HepG2 (cell line): ENCODE results near the gene TDRD10. TPM values are rescaled to one million over a fixed set of nuclear protein-coding genes. Genes with fewer than 3 reads are reported as not detected.
A peak's percentile ranks its signal among the peaks of the same experiment; 100 is the strongest.

ENCODE experiments used
- JUNB ChIP-seq: sonication (generic); formaldehyde crosslinking; IDR thresholded peaks from 2 replicates; pipeline ENCODE4 v1.8.0; 2022; ENCODE audit warnings: missing genetic modification reagents, mild to moderate bottlenecking, borderline replicate concordance
- KDM4B ChIP-seq: sonication (generic); formaldehyde crosslinking; IDR thresholded peaks from 2 replicates; pipeline ENCODE4 v1.4.0; 2020; ENCODE audit warnings: missing genetic modification reagents
- KLF9 ChIP-seq: IDR thresholded peaks from 2 replicates; pipeline ENCODE4 v1.6.1; 2016; ENCODE audit warnings: low read depth
- NAIF1 ChIP-seq: sonication (generic); formaldehyde crosslinking; IDR thresholded peaks from 2 replicates; pipeline ENCODE4 v1.5.0; 2020; ENCODE audit warnings: mild to moderate bottlenecking, missing genetic modification reagents, borderline replicate concordance
- ONECUT2 ChIP-seq: sonication (generic); formaldehyde crosslinking; IDR thresholded peaks from 2 replicates; pipeline ENCODE4 v1.4.0; 2020; ENCODE audit warnings: missing genetic modification reagents
- RARA ChIP-seq: IDR thresholded peaks from 2 replicates; pipeline ENCODE4 v1.6.1; 2016; ENCODE audit warnings: missing genetic modification reagents, missing compliant biosample characterization
- TBX2 ChIP-seq: sonication (generic); formaldehyde crosslinking; IDR thresholded peaks from 2 replicates; pipeline ENCODE4 v1.5.0; 2020; ENCODE audit warnings: missing genetic modification reagents, mild to moderate bottlenecking, borderline replicate concordance
- TEAD3 ChIP-seq: optimal IDR thresholded peaks from 2 replicates; pipeline ENCODE3; 2016; ENCODE audit warnings: borderline replicate concordance
- WIZ ChIP-seq: sonication (generic); formaldehyde crosslinking; IDR thresholded peaks from 2 replicates; pipeline ENCODE4 v1.5.1; 2020; ENCODE audit warnings: mild to moderate bottlenecking, missing genetic modification reagents
- ZBTB42 ChIP-seq: sonication (generic); formaldehyde crosslinking; IDR thresholded peaks from 2 replicates; pipeline ENCODE4 v1.5.0; 2020; ENCODE audit warnings: mild to moderate bottlenecking, missing genetic modification reagents
- ZSCAN12 ChIP-seq: sonication (generic); formaldehyde crosslinking; IDR thresholded peaks from 2 replicates; pipeline ENCODE4 v1.9.0; 2021; ENCODE audit warnings: mild to moderate bottlenecking, missing genetic modification reagents
- polyA plus RNA-seq, 8 experiments: library from polyadenylated mRNA; depleted of rRNA in 3 of 8; stranded (reverse) in 7 of 8; unstranded in 1 of 8; fragments of >200 nt; fragmentation: Illumina TruSeq in 4 of 8; extraction: Trizol in 4 of 8; gene quantifications; 2 replicates each; pipeline versions ENCODE4 v1.2.1 to v1.2.3, GENCODE V29; 2011 to 2016; ENCODE audit warnings: low read depth in 4 of 8, missing spikeins in 1 of 8, mixed read lengths in 1 of 8; ENCODE audit not compliant: insufficient read depth in 1 of 8
- total RNA-seq, 5 experiments: library from RNA; depleted of rRNA; stranded (reverse); fragments of >200 nt; fragmentation: Illumina TruSeq; extraction: Trizol; gene quantifications; 2 replicates each; pipeline ENCODE4 v1.2.3, GENCODE V29; 2016; ENCODE audit warnings: low read depth in 1 of 5
- TF ChIP-seq, protein P1 (sequence below): sonication (generic); formaldehyde crosslinking; IDR thresholded peaks from 2 replicates; pipeline ENCODE4 v1.4.0; 2020; ENCODE audit warnings: missing genetic modification reagents, borderline replicate concordance
- TF ChIP-seq, protein P2 (sequence below): sonication (generic); formaldehyde crosslinking; IDR thresholded peaks from 2 replicates; pipeline ENCODE4 v1.4.0; 2020; ENCODE audit warnings: missing genetic modification reagents, borderline replicate concordance
- TF ChIP-seq, protein P3 (sequence below): IDR thresholded peaks from 2 replicates; pipeline ENCODE4 v1.6.1; 2016; ENCODE audit warnings: low read depth, control low read depth
- TF ChIP-seq, protein P4 (sequence below): sonication (generic); formaldehyde crosslinking; IDR thresholded peaks from 2 replicates; pipeline ENCODE4 v1.5.0; 2020; ENCODE audit warnings: mild to moderate bottlenecking, missing genetic modification reagents, moderate library complexity
- TF ChIP-seq, protein P5 (sequence below): sonication (generic); formaldehyde crosslinking; IDR thresholded peaks from 2 replicates; pipeline ENCODE4 v1.4.0; 2020; ENCODE audit warnings: missing genetic modification reagents
- TF ChIP-seq, protein P6 (sequence below): IDR thresholded peaks from 2 replicates; pipeline ENCODE4 v1.6.1; 2016; ENCODE audit warnings: mild to moderate bottlenecking, missing biosample characterization, missing genetic modification reagents

The TDRD10 gene
- total and polyA plus RNA-seq, 2 of the 13 experiments (the other 11 are each of a cell fraction or from before 2014, with no cell fraction given) = not detected

DNA sequence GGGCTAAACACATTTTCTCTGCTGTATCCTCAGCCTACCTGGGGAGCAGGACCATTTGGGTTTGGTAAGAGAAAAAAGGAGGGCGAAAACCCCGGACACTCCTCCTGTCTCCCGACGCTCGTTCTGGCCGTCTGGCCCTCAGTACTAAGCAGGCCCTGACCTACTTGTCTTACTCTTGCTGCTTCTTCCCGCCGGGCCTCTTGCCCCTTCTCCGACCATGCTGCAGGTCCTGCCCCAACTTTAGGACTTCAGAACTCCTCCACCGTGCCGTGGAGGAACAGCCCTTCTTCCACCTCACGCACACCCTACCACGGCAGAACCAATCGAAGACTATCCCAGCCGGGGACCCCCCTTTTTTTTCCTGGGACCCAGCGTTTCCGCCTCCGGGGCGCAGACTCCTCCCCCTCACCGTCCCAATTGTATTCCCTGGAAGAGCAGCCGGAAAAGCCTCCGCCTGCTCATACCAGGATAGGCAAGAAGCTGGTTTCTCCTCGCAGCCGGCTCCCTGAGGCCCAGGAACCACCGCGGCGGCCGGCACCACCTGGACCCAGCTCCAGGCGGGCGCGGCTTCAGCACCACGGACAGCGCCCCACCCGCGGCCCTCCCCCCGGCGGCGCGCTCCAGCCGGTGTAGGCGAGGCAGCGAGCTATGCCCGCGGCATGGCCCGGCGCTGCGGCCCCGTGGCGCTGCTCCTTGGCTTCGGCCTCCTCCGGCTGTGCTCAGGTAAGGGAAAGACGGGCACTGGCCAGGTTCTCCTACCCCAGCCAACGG is 65.6 kb downstream of the TDRD10 start, which contains the start of gene CHRNB2 (continued):
- TF ChIP-seq, protein P1, sequence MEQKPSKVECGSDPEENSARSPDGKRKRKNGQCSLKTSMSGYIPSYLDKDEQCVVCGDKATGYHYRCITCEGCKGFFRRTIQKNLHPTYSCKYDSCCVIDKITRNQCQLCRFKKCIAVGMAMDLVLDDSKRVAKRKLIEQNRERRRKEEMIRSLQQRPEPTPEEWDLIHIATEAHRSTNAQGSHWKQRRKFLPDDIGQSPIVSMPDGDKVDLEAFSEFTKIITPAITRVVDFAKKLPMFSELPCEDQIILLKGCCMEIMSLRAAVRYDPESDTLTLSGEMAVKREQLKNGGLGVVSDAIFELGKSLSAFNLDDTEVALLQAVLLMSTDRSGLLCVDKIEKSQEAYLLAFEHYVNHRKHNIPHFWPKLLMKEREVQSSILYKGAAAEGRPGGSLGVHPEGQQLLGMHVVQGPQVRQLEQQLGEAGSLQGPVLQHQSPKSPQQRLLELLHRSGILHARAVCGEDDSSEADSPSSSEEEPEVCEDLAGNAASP = peak; percentile 91
- peak; percentile 98 for TF ChIP-seq WIZ (CRISPR knock-in tag)
- peak; percentile 99 for TF ChIP-seq ZSCAN12
- peak; percentile 50; the same call in 1 of the 2 replicates for TF ChIP-seq JUNB
- TF ChIP-seq KDM4B (CRISPR knock-in tag) = 0 out of 2 replicates have a peak, but pooled peaks have one; percentile 52
- TF ChIP-seq KLF9 (CRISPR knock-in tag) = 0 out of 2 replicates have a peak, but pooled peaks have one; percentile 61
- TF ChIP-seq, protein P2, sequence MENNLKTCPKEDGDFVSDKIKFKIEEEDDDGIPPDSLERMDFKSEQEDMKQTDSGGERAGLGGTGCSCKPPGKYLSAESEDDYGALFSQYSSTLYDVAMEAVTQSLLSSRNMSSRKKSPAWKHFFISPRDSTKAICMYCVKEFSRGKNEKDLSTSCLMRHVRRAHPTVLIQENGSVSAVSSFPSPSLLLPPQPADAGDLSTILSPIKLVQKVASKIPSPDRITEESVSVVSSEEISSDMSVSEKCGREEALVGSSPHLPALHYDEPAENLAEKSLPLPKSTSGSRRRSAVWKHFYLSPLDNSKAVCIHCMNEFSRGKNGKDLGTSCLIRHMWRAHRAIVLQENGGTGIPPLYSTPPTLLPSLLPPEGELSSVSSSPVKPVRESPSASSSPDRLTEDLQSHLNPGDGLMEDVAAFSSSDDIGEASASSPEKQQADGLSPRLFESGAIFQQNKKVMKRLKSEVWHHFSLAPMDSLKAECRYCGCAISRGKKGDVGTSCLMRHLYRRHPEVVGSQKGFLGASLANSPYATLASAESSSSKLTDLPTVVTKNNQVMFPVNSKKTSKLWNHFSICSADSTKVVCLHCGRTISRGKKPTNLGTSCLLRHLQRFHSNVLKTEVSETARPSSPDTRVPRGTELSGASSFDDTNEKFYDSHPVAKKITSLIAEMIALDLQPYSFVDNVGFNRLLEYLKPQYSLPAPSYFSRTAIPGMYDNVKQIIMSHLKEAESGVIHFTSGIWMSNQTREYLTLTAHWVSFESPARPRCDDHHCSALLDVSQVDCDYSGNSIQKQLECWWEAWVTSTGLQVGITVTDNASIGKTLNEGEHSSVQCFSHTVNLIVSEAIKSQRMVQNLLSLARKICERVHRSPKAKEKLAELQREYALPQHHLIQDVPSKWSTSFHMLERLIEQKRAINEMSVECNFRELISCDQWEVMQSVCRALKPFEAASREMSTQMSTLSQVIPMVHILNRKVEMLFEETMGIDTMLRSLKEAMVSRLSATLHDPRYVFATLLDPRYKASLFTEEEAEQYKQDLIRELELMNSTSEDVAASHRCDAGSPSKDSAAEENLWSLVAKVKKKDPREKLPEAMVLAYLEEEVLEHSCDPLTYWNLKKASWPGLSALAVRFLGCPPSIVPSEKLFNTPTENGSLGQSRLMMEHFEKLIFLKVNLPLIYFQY (CRISPR knock-in tag) = peak; percentile 96
- peak; percentile 62 for TF ChIP-seq TEAD3
- peak; percentile 91 for TF ChIP-seq TBX2 (CRISPR knock-in tag)
- TF ChIP-seq, protein P3, sequence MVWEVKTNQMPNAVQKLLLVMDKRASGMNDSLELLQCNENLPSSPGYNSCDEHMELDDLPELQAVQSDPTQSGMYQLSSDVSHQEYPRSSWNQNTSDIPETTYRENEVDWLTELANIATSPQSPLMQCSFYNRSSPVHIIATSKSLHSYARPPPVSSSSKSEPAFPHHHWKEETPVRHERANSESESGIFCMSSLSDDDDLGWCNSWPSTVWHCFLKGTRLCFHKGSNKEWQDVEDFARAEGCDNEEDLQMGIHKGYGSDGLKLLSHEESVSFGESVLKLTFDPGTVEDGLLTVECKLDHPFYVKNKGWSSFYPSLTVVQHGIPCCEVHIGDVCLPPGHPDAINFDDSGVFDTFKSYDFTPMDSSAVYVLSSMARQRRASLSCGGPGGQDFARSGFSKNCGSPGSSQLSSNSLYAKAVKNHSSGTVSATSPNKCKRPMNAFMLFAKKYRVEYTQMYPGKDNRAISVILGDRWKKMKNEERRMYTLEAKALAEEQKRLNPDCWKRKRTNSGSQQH (CRISPR knock-in tag) = peak; percentile 95
- peak; percentile 82 for TF ChIP-seq RARA (CRISPR knock-in tag)
- peak; percentile 87; the same call in 1 of the 2 replicates for TF ChIP-seq ZBTB42
- TF ChIP-seq NAIF1 (CRISPR knock-in tag) = peak; percentile 33; the same call in 1 of the 2 replicates
- TF ChIP-seq, protein P4, sequence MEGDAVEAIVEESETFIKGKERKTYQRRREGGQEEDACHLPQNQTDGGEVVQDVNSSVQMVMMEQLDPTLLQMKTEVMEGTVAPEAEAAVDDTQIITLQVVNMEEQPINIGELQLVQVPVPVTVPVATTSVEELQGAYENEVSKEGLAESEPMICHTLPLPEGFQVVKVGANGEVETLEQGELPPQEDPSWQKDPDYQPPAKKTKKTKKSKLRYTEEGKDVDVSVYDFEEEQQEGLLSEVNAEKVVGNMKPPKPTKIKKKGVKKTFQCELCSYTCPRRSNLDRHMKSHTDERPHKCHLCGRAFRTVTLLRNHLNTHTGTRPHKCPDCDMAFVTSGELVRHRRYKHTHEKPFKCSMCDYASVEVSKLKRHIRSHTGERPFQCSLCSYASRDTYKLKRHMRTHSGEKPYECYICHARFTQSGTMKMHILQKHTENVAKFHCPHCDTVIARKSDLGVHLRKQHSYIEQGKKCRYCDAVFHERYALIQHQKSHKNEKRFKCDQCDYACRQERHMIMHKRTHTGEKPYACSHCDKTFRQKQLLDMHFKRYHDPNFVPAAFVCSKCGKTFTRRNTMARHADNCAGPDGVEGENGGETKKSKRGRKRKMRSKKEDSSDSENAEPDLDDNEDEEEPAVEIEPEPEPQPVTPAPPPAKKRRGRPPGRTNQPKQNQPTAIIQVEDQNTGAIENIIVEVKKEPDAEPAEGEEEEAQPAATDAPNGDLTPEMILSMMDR = peak; percentile 16; the same call in 1 of the 2 replicates
- 0 out of 2 replicates have a peak, but pooled peaks have one; percentile 33 for TF ChIP-seq ONECUT2 (CRISPR knock-in tag)
- TF ChIP-seq, protein P5, sequence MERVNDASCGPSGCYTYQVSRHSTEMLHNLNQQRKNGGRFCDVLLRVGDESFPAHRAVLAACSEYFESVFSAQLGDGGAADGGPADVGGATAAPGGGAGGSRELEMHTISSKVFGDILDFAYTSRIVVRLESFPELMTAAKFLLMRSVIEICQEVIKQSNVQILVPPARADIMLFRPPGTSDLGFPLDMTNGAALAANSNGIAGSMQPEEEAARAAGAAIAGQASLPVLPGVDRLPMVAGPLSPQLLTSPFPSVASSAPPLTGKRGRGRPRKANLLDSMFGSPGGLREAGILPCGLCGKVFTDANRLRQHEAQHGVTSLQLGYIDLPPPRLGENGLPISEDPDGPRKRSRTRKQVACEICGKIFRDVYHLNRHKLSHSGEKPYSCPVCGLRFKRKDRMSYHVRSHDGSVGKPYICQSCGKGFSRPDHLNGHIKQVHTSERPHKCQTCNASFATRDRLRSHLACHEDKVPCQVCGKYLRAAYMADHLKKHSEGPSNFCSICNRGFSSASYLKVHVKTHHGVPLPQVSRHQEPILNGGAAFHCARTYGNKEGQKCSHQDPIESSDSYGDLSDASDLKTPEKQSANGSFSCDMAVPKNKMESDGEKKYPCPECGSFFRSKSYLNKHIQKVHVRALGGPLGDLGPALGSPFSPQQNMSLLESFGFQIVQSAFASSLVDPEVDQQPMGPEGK (CRISPR knock-in tag) = peak; percentile 81
- TF ChIP-seq, protein P6, sequence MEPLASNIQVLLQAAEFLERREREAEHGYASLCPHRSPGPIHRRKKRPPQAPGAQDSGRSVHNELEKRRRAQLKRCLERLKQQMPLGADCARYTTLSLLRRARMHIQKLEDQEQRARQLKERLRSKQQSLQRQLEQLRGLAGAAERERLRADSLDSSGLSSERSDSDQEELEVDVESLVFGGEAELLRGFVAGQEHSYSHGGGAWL = peak; percentile 99
